B cell (primary cell): Measurements from ENCODE around the gene ZNRF2. TPM values are rescaled to one million over a fixed set of nuclear protein-coding genes. Genes with fewer than 3 reads are reported as not detected.

Experiments
- ATAC-seq: fragments of 200-7000 bp; cut with Tn5 transposase; one replicate; pipeline ENCODE4 v1.10.0; 2021; ENCODE audit warnings: low read depth, mild to moderate bottlenecking, moderate number of reproducible peaks, moderate library complexity
- CTCF ChIA-PET: fragments of 350-600 bp; sonication (Branson Sonifier 250); formaldehyde crosslinking; loops from one replicate; lab custom pipeline; 2021; ENCODE audit warnings: antibody characterized with exemption, inconsistent platforms; lab: Charles Lee
- POLR2A ChIA-PET: fragments of 350-600 bp; sonication (Branson Sonifier 250); formaldehyde crosslinking; loops from one replicate; lab custom pipeline; 2021; ENCODE audit warnings: antibody characterized with exemption; lab: Charles Lee
- DNase-seq: peaks from one replicate; pipeline ENCODE4 v3.0.0; 2013
- H2AFZ ChIP-seq: 2 replicates; pipeline ENCODE4 v1.6.1; 2012; ENCODE audit warnings: mild to moderate bottlenecking, low read depth, low read length; ENCODE audit not compliant: insufficient read depth, poor library complexity, severe bottlenecking
- H3K27ac ChIP-seq, 2 donors: 1 replicate in 1 of 2; 2 replicates in 1 of 2; pipeline ENCODE4 v1.5.1; 2012 to 2013; ENCODE audit warnings: low read length in 2 of 2, mild to moderate bottlenecking in 2 of 2, moderate library complexity in 1 of 2
- H3K27me3 ChIP-seq, 4 experiments: fragments of 200-600 bp in 1 of 4; sonication (generic) in 1 of 4; replicated peaks in 1 of 4; 1 replicate in 2 of 4; 2 replicates in 2 of 4; pipeline versions ENCODE4 v1.6.1 to v1.7.0; 2013 to 2016; ENCODE audit warnings: low read length in 3 of 4, mild to moderate bottlenecking in 2 of 4, mixed read lengths in 1 of 4, moderate library complexity in 1 of 4; ENCODE audit not compliant: insufficient read depth in 4 of 4, control insufficient read depth in 3 of 4; ENCODE audit errors: control extremely low read depth in 1 of 4
- H3K36me3 ChIP-seq, 2 experiments: replicated peaks in 1 of 2; 1 replicate in 1 of 2; 2 replicates in 1 of 2; pipeline versions ENCODE4 v1.6.1 to v1.7.1; 2013; ENCODE audit warnings: low read length in 1 of 2; ENCODE audit not compliant: insufficient read depth in 2 of 2, control insufficient read depth in 1 of 2; ENCODE audit errors: control extremely low read depth in 1 of 2, extremely low read depth in 1 of 2
- H3K4me1 ChIP-seq, 2 donors: fragments of 200-600 bp in 1 of 2; sonication (generic) in 1 of 2; 1 replicate in 1 of 2; 2 replicates in 1 of 2; pipeline versions ENCODE4 v1.5.1 to v1.6.1; 2013 to 2017; ENCODE audit warnings: low read length in 2 of 2; ENCODE audit not compliant: control insufficient read depth in 2 of 2, insufficient read depth in 2 of 2
- H3K4me2 ChIP-seq: replicated peaks from 2 replicates; pipeline ENCODE3; 2012; ENCODE audit warnings: mild to moderate bottlenecking, low read depth, low read length; ENCODE audit not compliant: poor library complexity, severe bottlenecking
- H3K4me3 ChIP-seq, 5 experiments: fragments of 200-600 bp in 1 of 5; sonication (generic) in 1 of 5; 1 replicate in 3 of 5; 2 replicates in 2 of 5; pipeline versions ENCODE4 v1.5.1 to v1.7.0; 2011 to 2016; ENCODE audit warnings: low read length in 4 of 5, mild to moderate bottlenecking in 4 of 5, low read depth in 2 of 5, control low read depth in 1 of 5, moderate library complexity in 1 of 5; ENCODE audit not compliant: insufficient read depth in 1 of 5; ENCODE audit errors: control extremely low read depth in 1 of 5, extremely low read depth in 1 of 5
- H3K79me2 ChIP-seq: fragments of 200-600 bp; sonication (generic); one replicate; pipeline ENCODE4 v1.6.0; 2016; ENCODE audit warnings: low read length; ENCODE audit not compliant: control insufficient read depth, insufficient read depth
- H3K9ac ChIP-seq: fragments of 200-600 bp; sonication (generic); 2 replicates; pipeline ENCODE4 v1.6.1; 2017; ENCODE audit warnings: mild to moderate bottlenecking, low read length, moderate library complexity
- H3K9me3 ChIP-seq, 3 donors: one replicate each; pipeline versions ENCODE4 v1.6.1 to v1.7.1; 2013; ENCODE audit warnings: low read length in 2 of 3; ENCODE audit not compliant: control insufficient read depth in 2 of 3, insufficient read depth in 1 of 3; ENCODE audit errors: control extremely low read depth in 1 of 3
- H4K20me1 ChIP-seq: 2 replicates; pipeline ENCODE4 v1.6.0; 2012; ENCODE audit warnings: mild to moderate bottlenecking, low read length; ENCODE audit not compliant: insufficient read depth, control insufficient read depth, poor library complexity, severe bottlenecking
- H3K27ac Mint-ChIP-seq: one replicate; pipeline ENCODE4 v1.8.0; 2021; ENCODE audit warnings: mixed read lengths
- H3K27me3 Mint-ChIP-seq: one replicate; pipeline ENCODE4 v1.8.0; 2021; ENCODE audit warnings: mixed read lengths
- H3K4me1 Mint-ChIP-seq: one replicate; pipeline ENCODE4 v1.8.0; 2021; ENCODE audit warnings: mixed read lengths
- H3K4me3 Mint-ChIP-seq: one replicate; pipeline ENCODE4 v1.8.0; 2021; ENCODE audit warnings: mixed read lengths
- H3K9me3 Mint-ChIP-seq: one replicate; pipeline ENCODE4 v1.8.0; 2022; ENCODE audit warnings: mixed read lengths; ENCODE audit not compliant: insufficient read depth
- CTCF ChIP-seq: fragments of 200-600 bp; IDR thresholded peaks from one replicate; pipeline ENCODE4 v1.8.0; 2022; ENCODE audit warnings: antibody characterized with exemption, mild to moderate bottlenecking
- EZH2 ChIP-seq: IDR thresholded peaks from 2 replicates; pipeline ENCODE4 v1.6.1; 2012; ENCODE audit warnings: borderline replicate concordance, low read depth, mild to moderate bottlenecking, moderate library complexity, low read length; ENCODE audit not compliant: insufficient read depth, poor library complexity, severe bottlenecking
- WGBS: methylation state at CpG from one replicate; pipeline ENCODE4 v1.1.5; 2013; ENCODE audit warnings: missing lambda C conversion rate; ENCODE audit not compliant: insufficient coverage; 5-methylcytosine and 5-hydroxymethylcytosine counted together
- intact Hi-C: fragments of 100-400 bp; cut with micrococcal nuclease; formaldehyde crosslinking; loops from one replicate; pipeline ENCODE4 v1.10.0; 2022
- polyA plus RNA-seq: library from polyadenylated mRNA; depleted of rRNA; stranded (reverse); fragments of >200 nt; gene quantifications from 2 replicates; pipeline ENCODE4 v1.2.3, GENCODE V29; 2012
- total RNA-seq, 2 donors: library from RNA; stranded (reverse); fragments of 120-200 nt in 1 of 2; gene quantifications; 1 replicate in 1 of 2; 2 replicates in 1 of 2; pipeline versions ENCODE4 v1.2.3 to v1.2.4, GENCODE V29; 2013 to 2022

The ZNRF2 gene
- total and polyA plus RNA-seq, 2 donors (not counting 1 experiment from before 2014, with no cell fraction given) = 6.4 to 32.0 TPM

GRCh38 chr7:30315589-30315988 is 31.2 kb downstream of the ZNRF2 start:
- no peak for TF ChIP-seq EZH2
- TF ChIP-seq CTCF = no peak
- no peak overlapping the region for H3K27ac ChIP-seq
- DNase-seq (no peak), ATAC-seq (no peak)
- CTCF ChIA-PET = no interaction called here
- H3K79me2 ChIP-seq = peaks cover 98% of the 10 kb centered on the region
- H2AFZ ChIP-seq = no peak overlapping the region
- peak overlapping the region; percentile 17 for H3K27ac Mint-ChIP-seq
- H3K4me1 Mint-ChIP-seq = peaks cover 71% of the 10 kb centered on the region
- no peaks in the 10 kb centered on the region for H3K36me3 ChIP-seq
- no CpG with 5 or more reads among the region's 3 CpGs for WGBS
- intact Hi-C loops = no loop called here
- no peak overlapping the region for H3K4me2 ChIP-seq
- no peaks in the 10 kb centered on the region for H3K27me3 ChIP-seq
- H4K20me1 ChIP-seq = peaks cover 18% of the 10 kb centered on the region
- no peak overlapping the region for H3K9ac ChIP-seq
- no peak overlapping the region for H3K4me3 ChIP-seq
- no peaks in the 10 kb centered on the region for H3K27me3 Mint-ChIP-seq
- POLR2A ChIA-PET = interaction anchor here (0.7 kb wide), 1 partner anchor 30 kb away, joined by 10 read pairs; no protein-coding TSS in a partner anchor
- H3K4me1 ChIP-seq = peaks cover 11 to 26% of the 10 kb centered on the region in 2 donors
- no peak overlapping the region for H3K4me3 Mint-ChIP-seq
- no peaks in the 10 kb centered on the region for H3K9me3 Mint-ChIP-seq
- no peaks in the 10 kb centered on the region for H3K9me3 ChIP-seq

GRCh38 chr7:30320392-30320791 is 36.0 kb downstream of the ZNRF2 start:
- Histone ChIP-seq H3K27ac (peak overlapping the region; percentile 87 to 94), H4K20me1 (no peaks in the 10 kb centered on the region), H3K4me2 (peak overlapping the region; percentile 82), H3K36me3 (no peaks in the 10 kb centered on the region), H3K4me3 (peak overlapping the region in 1 of 5 experiments; percentile 51), H3K9ac (peak overlapping the region; percentile 76), H2AFZ (peak overlapping the region; percentile 61), H3K9me3 (no peaks in the 10 kb centered on the region), H3K79me2 (peaks cover 94% of the 10 kb centered on the region), H3K4me1 (peaks cover 29 to 46% of the 10 kb centered on the region in 2 donors), H3K27me3 (no peaks in the 10 kb centered on the region)
- intact Hi-C loops = loop anchor here (2.0 to 5.0 kb wide), 2 partner anchors 14 to 42 kb away; no protein-coding TSS in a partner anchor
- no peaks in the 10 kb centered on the region for H3K9me3 Mint-ChIP-seq
- peak overlapping the region; percentile 97 for H3K27ac Mint-ChIP-seq
- H3K4me3 Mint-ChIP-seq = peak overlapping the region; percentile 58
- no peak for DNase-seq
- POLR2A ChIA-PET = no interaction called here
- H3K4me1 Mint-ChIP-seq = peaks cover 75% of the 10 kb centered on the region
- WGBS = no CpG with 5 or more reads among the region's 3 CpGs
- ATAC-seq = no peak
- no peak for TF ChIP-seq EZH2
- H3K27me3 Mint-ChIP-seq = no peaks in the 10 kb centered on the region
- CTCF ChIA-PET = interaction anchor here (1.4 to 3.7 kb wide), 2 partner anchors 31 to 156 kb away, joined by 4 to 27 read pairs; no protein-coding TSS in a partner anchor
